K562 (cell line): ENCODE measurements around the gene ANO8. TPM values are rescaled to one million over a fixed set of nuclear protein-coding genes. Genes with fewer than 3 reads are reported as not detected.

Experiments used
- ATAC-seq: fragments of 200-7000 bp; cut with Tn5 transposase; 3 replicates; pipeline ENCODE4 v1.9.1; 2020; ENCODE audit warnings: moderate library complexity
- BruUV-seq: library from RNA; stranded (reverse); fragments of 400-500 nt; replicated peaks from 2 replicates; lab custom pipeline; 2021; lab: Mats Ljungman, UMichigan
- CTCF ChIA-PET: fragments of 300-600 bp; formaldehyde crosslinking; extraction: SDS; loops from one replicate; lab custom pipeline; 2021; ENCODE audit warnings: low intra/inter-chr PET ratio; lab: Yijun Ruan, JAX
- POLR2A ChIA-PET: fragments of 300-600, 350-650 bp; sonication (Branson Sonifier 250); formaldehyde crosslinking; extraction: SDS; loops from one replicate; lab custom pipeline; 2021; ENCODE audit warnings: antibody characterized with exemption, inconsistent platforms; lab: Yijun Ruan, JAX
- DNase-seq, 4 experiments: peaks; one replicate each; pipeline versions ENCODE4 v3.0.0 to v3.0.0-alpha.2; 2011 to 2018; ENCODE audit warnings: low spot score in 3 of 4, mixed read lengths in 3 of 4; ENCODE audit errors: extremely low read depth in 1 of 4
- FAIRE-seq: peaks from 2 replicates; lab custom pipeline; 2011; peaks lifted over from hg19 to GRCh38; lab: Jason Lieb, UNC
- H2AFZ ChIP-seq: 2 replicates; pipeline ENCODE4 v1.6.0; 2011; ENCODE audit warnings: low read depth, low read length, control low read depth, inconsistent platforms
- H3K27ac ChIP-seq: fragments of 200-600 bp; 3 replicates; pipeline ENCODE4 v1.8.0; 2011; ENCODE audit warnings: low read depth, mild to moderate bottlenecking, control low read depth, inconsistent platforms, low read length, moderate library complexity, mixed read lengths; ENCODE audit errors: extremely low read depth
- H3K27me3 ChIP-seq, 2 experiments: fragments of 300-600 bp in 1 of 2; 2 replicates in 1 of 2; 3 replicates in 1 of 2; pipeline versions ENCODE4 v1.6.0 to v1.8.0; 2011; ENCODE audit warnings: inconsistent platforms in 2 of 2, low read length in 2 of 2, mild to moderate bottlenecking in 1 of 2, mixed read lengths in 1 of 2, moderate library complexity in 1 of 2; ENCODE audit not compliant: control insufficient read depth in 2 of 2, insufficient read depth in 2 of 2
- H3K36me3 ChIP-seq: fragments of 300-600 bp; 3 replicates; pipeline ENCODE4 v1.8.0; 2011; ENCODE audit warnings: mild to moderate bottlenecking, low read length, inconsistent platforms; ENCODE audit not compliant: control insufficient read depth, insufficient read depth
- H3K4me1 ChIP-seq, 2 experiments: fragments of 200-600 bp in 1 of 2; replicated peaks in 1 of 2; 2 replicates in 1 of 2; 3 replicates in 1 of 2; pipeline versions ENCODE4 v1.5.1 to v1.8.0; 2011; ENCODE audit warnings: inconsistent platforms in 2 of 2, low read length in 2 of 2, mild to moderate bottlenecking in 1 of 2, mixed read lengths in 1 of 2, moderate library complexity in 1 of 2; ENCODE audit not compliant: control insufficient read depth in 2 of 2, insufficient read depth in 2 of 2
- H3K4me2 ChIP-seq: 2 replicates; pipeline ENCODE4 v1.6.1; 2011; ENCODE audit warnings: low read length, control low read depth, inconsistent platforms, mixed read lengths; ENCODE audit not compliant: insufficient read depth
- H3K4me3 ChIP-seq: fragments of 200-600 bp; sonication (generic), shearing (Covaris generic); 2 replicates; pipeline ENCODE4 v1.5.1; 2016; ENCODE audit warnings: control low read depth, inconsistent platforms
- H3K79me2 ChIP-seq: fragments of 200-600 bp; 3 replicates; pipeline ENCODE4 v1.8.0; 2011; ENCODE audit warnings: low read length, inconsistent platforms; ENCODE audit not compliant: control insufficient read depth, insufficient read depth
- H3K9ac ChIP-seq, 2 experiments: 2 replicates each; pipeline versions ENCODE4 v1.6.0 to v1.6.1; 2011; ENCODE audit warnings: low read depth in 2 of 2, low read length in 2 of 2, control low read depth in 1 of 2, inconsistent platforms in 1 of 2, mild to moderate bottlenecking in 1 of 2, mixed read lengths in 1 of 2; ENCODE audit not compliant: insufficient read depth in 1 of 2
- H3K9me1 ChIP-seq: one replicate; pipeline ENCODE4 v1.6.0; 2011; ENCODE audit warnings: inconsistent platforms, mild to moderate bottlenecking, low read length, moderate library complexity; ENCODE audit not compliant: control insufficient read depth, insufficient read depth
- H3K9me3 ChIP-seq: replicated peaks from 2 replicates; pipeline ENCODE4 v1.5.1; 2011; ENCODE audit warnings: low read depth, low read length, inconsistent platforms; ENCODE audit not compliant: control insufficient read depth, insufficient read depth
- H4K20me1 ChIP-seq: replicated peaks from 2 replicates; pipeline ENCODE4 v1.6.1; 2011; ENCODE audit warnings: low read length, inconsistent platforms, mixed read lengths; ENCODE audit not compliant: control insufficient read depth, insufficient read depth
- ATF1 ChIP-seq, 2 experiments: fragments of 450-650 bp in 1 of 2; IDR thresholded peaks; 2 replicates each; pipeline ENCODE4 v1.6.1; 2016; ENCODE audit warnings: missing compliant biosample characterization in 1 of 2, missing genetic modification characterization in 1 of 2
- BRCA1 ChIP-seq, 2 experiments: fragments of 450-650 bp in 1 of 2; sonication (generic) in 1 of 2; formaldehyde crosslinking in 1 of 2; IDR thresholded peaks; 2 replicates each; pipeline versions ENCODE4 v1.5.0 to v1.6.1; 2017 to 2020; ENCODE audit warnings: mild to moderate bottlenecking in 1 of 2, missing genetic modification reagents in 1 of 2
- CBFA2T2 ChIP-seq: fragments of 450-650 bp; conservative IDR thresholded peaks from 2 replicates; pipeline ENCODE4 v1.6.1; 2017; ENCODE audit warnings: mild to moderate bottlenecking
- CEBPB ChIP-seq: fragments of 450-650 bp; IDR thresholded peaks from 2 replicates; pipeline ENCODE4 v1.6.1; 2016; ENCODE audit warnings: missing genetic modification characterization, missing compliant biosample characterization
- CREBBP ChIP-seq: IDR thresholded peaks from one replicate; pipeline ENCODE4 v1.6.1; 2012; ENCODE audit warnings: low read depth, mild to moderate bottlenecking, control low read depth, inconsistent platforms, low read length
- L3MBTL2 ChIP-seq: fragments of 450-650 bp; IDR thresholded peaks from 2 replicates; pipeline ENCODE4 v1.6.1; 2016; ENCODE audit warnings: mild to moderate bottlenecking, moderate library complexity
- MITF ChIP-seq: IDR thresholded peaks from 2 replicates; pipeline ENCODE4 v1.6.1; 2014; ENCODE audit warnings: antibody characterized with exemption
- RAD51 ChIP-seq: fragments of 450-650 bp; IDR thresholded peaks from 2 replicates; pipeline ENCODE4 v1.7.1; 2016; ENCODE audit warnings: low read depth, mild to moderate bottlenecking, borderline replicate concordance
- RBM25 ChIP-seq: fragments of 200-400 bp; formaldehyde crosslinking; IDR thresholded peaks from 2 replicates; pipeline ENCODE4 v1.6.1; 2018; ENCODE audit warnings: low read length, low read depth, moderate library complexity; ENCODE audit not compliant: severe bottlenecking
- SPI1 ChIP-seq: IDR thresholded peaks from 2 replicates; pipeline ENCODE4 v1.6.1; 2011; ENCODE audit warnings: low read depth, low read length, control low read depth, borderline replicate concordance
- TAF9B ChIP-seq: fragments of 450-650 bp; IDR thresholded peaks from 2 replicates; pipeline ENCODE4 v1.6.1; 2018; ENCODE audit warnings: mild to moderate bottlenecking; ENCODE audit not compliant: partially characterized antibody
- TFE3 ChIP-seq: fragments of 450-650 bp; formaldehyde crosslinking; IDR thresholded peaks from 2 replicates; pipeline ENCODE4 v1.4.0; 2020; ENCODE audit warnings: mild to moderate bottlenecking, mixed read lengths
- TOE1 ChIP-seq, 2 experiments: fragments of 450-650 bp in 1 of 2; sonication (generic) in 1 of 2; formaldehyde crosslinking in 1 of 2; IDR thresholded peaks; 2 replicates each; pipeline versions ENCODE4 v1.7.1 to v1.8.0; 2016 to 2022; ENCODE audit warnings: borderline replicate concordance in 2 of 2, mild to moderate bottlenecking in 2 of 2, antibody characterized with exemption in 1 of 2, inconsistent platforms in 1 of 2, low read depth in 1 of 2, missing genetic modification reagents in 1 of 2, moderate library complexity in 1 of 2
- USF2 ChIP-seq: sonication (generic); formaldehyde crosslinking; IDR thresholded peaks from 2 replicates; pipeline ENCODE4 v1.5.0; 2020; ENCODE audit warnings: missing genetic modification reagents
- ZNF197 ChIP-seq: fragments of 200-800 bp; sonication (Bioruptor generic); IDR thresholded peaks from 2 replicates; pipeline ENCODE4 v1.6.1; 2016; ENCODE audit warnings: low read depth, missing genetic modification characterization, missing compliant biosample characterization
- ZNF764 ChIP-seq: fragments of 250-450 bp; sonication (Bioruptor Pico); IDR thresholded peaks from 2 replicates; pipeline ENCODE4 v1.4.0; 2020; ENCODE audit warnings: low read depth, mild to moderate bottlenecking, moderate library complexity
- WGBS: fragments of 100-300 bp; shearing (Covaris generic); methylation state at CpG from one replicate; pipeline ENCODE4 v1.1.6; 2016; ENCODE audit warnings: low coverage, mixed read lengths; ENCODE audit not compliant: insufficient coverage; ENCODE audit errors: missing lambda C conversion rate; 5-methylcytosine and 5-hydroxymethylcytosine counted together
- in situ Hi-C: fragments of 300-500 bp; cut with MboI; formaldehyde crosslinking; loops from 4 replicates; pipeline ENCODE4 v1.15.0; 2018; ENCODE audit warnings: inconsistent platforms, mixed read lengths
- intact Hi-C: fragments of 100-400 bp; cut with micrococcal nuclease; formaldehyde crosslinking; loops from 2 replicates; pipeline ENCODE4 v1.14.2; 2022
- polyA plus RNA-seq, 8 experiments: library from polyadenylated mRNA; depleted of rRNA in 4 of 8; stranded (reverse) in 5 of 8; unstranded in 3 of 8; fragments of >200 nt; fragmentation: Nextera tagmentation in 2 of 8; fragmentation: Illumina TruSeq in 1 of 8; extraction: Ambion mirVana in 2 of 8; extraction: Trizol in 1 of 8; gene quantifications; 2 replicates each; pipeline versions ENCODE4 v1.2.1 to v1.2.3, GENCODE V29; 2011 to 2014; ENCODE audit warnings: inconsistent platforms in 1 of 8, missing spikeins in 1 of 8
- total RNA-seq, 7 experiments: library from RNA; depleted of rRNA in 6 of 7; stranded (reverse); fragments of >200 nt in 6 of 7; fragmentation: Illumina TruSeq in 2 of 7; extraction: Trizol in 2 of 7; gene quantifications; 2 replicates each; pipeline versions ENCODE4 v1.2.1 to v1.2.3, GENCODE V29; 2011 to 2021; ENCODE audit warnings: low replicate concordance in 1 of 7
- TF ChIP-seq, protein P1 (sequence below): sonication (generic); formaldehyde crosslinking; IDR thresholded peaks from 2 replicates; pipeline ENCODE4 v1.9.0; 2022; ENCODE audit warnings: mild to moderate bottlenecking, missing genetic modification reagents

ANO8 gene
- total and polyA plus RNA-seq, 9 of the 15 experiments (the other 6 are each of a cell fraction or from before 2014, with no cell fraction given): 0.07 to 7.6 (median 2.3) TPM; not detected in 1

GRCh38 chr19:17370026-17370587 lies 35.5 kb upstream of the ANO8 start:
- H3K4me3 ChIP-seq: no peak overlapping the region
- H2AFZ ChIP-seq: peak overlapping the region; percentile 83
- DNase-seq (peak in 1 of 4 experiments; percentile 1), ATAC-seq (no peak), FAIRE-seq (peak; percentile 56)
- no peaks in the 10 kb centered on the region for H3K9me1 ChIP-seq
- intact Hi-C loops: no loop called here
- in situ Hi-C loops: no loop called here
- no TSS peak for BruUV-seq
- H3K27ac ChIP-seq: no peak overlapping the region
- H3K4me1 ChIP-seq: peaks cover 6% of the 10 kb centered on the region in 2 experiments; a peak in 4 of 5 replicates
- H3K27me3 ChIP-seq: peaks cover 11% of the 10 kb centered on the region in 2 experiments; a peak in 4 of 5 replicates
- peak overlapping the region; percentile 3; the same call in 1 of the 2 replicates for H3K4me2 ChIP-seq
- no peaks in the 10 kb centered on the region for H3K79me2 ChIP-seq
- POLR2A ChIA-PET: no interaction called here
- H3K36me3 ChIP-seq: no peaks in the 10 kb centered on the region
- 20% methylated on average over 8 of the region's 8 CpGs for WGBS
- no peaks in the 10 kb centered on the region for H3K9me3 ChIP-seq
- no peak overlapping the region for H3K9ac ChIP-seq
- CTCF ChIA-PET: interaction anchor here (0.6 kb wide), 1 partner anchor 90 kb away, joined by 3 read pairs; no protein-coding TSS in a partner anchor
- H4K20me1 ChIP-seq: no peaks in the 10 kb centered on the region
- TF ChIP-seq RAD51 (peak; percentile 87), CREBBP (no peak), ZNF197 (no peak), TOE1 (IDR thresholded peaks at IDR 0.05; ENCODE audit: borderline replicate concordance) (peak; percentile 89), TOE1 (CRISPR knock-in tag; IDR thresholded peaks at IDR 0.05; ENCODE audit: borderline replicate concordance, low read depth) (no peak), SPI1 (peak; percentile 89), TAF9B (no peak), RBM25 (no peak), MITF (no peak), TFE3 (CRISPR knock-in tag) (peak; percentile 93), CBFA2T2 (0 out of 2 replicates have a peak, but pooled peaks have one; percentile 7), L3MBTL2 (peak; percentile 40), USF2 (CRISPR knock-in tag) (peak; percentile 58), ZNF764 (CRISPR knock-in tag) (no peak), ATF1 (CRISPR knock-in tag; IDR thresholded peaks at IDR 0.05) (no peak), ATF1 (tag; IDR thresholded peaks at IDR 0.05) (no peak), CEBPB (tag) (peak; percentile 52; the same call in 1 of the 2 replicates), BRCA1 (IDR thresholded peaks at IDR 0.05) (no peak), BRCA1 (CRISPR knock-in tag; IDR thresholded peaks at IDR 0.05) (no peak)
- TF ChIP-seq, protein P1, sequence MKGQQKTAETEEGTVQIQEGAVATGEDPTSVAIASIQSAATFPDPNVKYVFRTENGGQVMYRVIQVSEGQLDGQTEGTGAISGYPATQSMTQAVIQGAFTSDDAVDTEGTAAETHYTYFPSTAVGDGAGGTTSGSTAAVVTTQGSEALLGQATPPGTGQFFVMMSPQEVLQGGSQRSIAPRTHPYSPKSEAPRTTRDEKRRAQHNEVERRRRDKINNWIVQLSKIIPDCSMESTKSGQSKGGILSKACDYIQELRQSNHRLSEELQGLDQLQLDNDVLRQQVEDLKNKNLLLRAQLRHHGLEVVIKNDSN (CRISPR knock-in tag): peak; percentile 64; the same call in 1 of the 2 replicates
